GM12875 (cell line): ENCODE data around the gene OR5AS1.

Source experiments
- H3K4me3 ChIP-seq: one replicate; pipeline ENCODE4 v1.5.1; 2011; ENCODE audit warnings: low read depth, low read length, control low read depth
- TF ChIP-seq, protein P1 (sequence below): IDR thresholded peaks from 2 replicates; pipeline ENCODE4 v1.5.1; 2011; ENCODE audit warnings: low read depth, mild to moderate bottlenecking, control low read depth, inconsistent platforms, low read length, moderate library complexity, borderline replicate concordance; ENCODE audit not compliant: insufficient read depth

The OR5AS1 gene

DNA sequence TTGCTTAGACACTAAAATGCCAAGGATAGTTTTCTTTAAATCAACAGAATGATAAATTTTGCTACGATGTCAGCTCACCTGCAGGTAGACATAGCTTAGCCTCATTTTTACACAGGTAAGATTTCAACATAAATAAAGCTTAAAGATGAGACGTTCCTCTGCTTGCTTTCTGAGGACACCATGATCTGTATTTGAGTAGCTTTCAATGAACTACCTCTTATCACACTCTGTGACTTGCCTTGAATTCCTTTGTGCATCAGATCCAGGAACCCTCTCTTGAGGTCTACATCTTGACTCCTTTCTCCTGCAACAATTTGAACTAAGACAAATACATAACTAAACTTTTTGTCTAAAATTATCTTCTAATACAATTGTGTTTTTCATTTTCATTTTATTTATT is 39.5 kb downstream of the OR5AS1 start:
- H3K4me3 ChIP-seq: no peak overlapping the region
- TF ChIP-seq, protein P1, sequence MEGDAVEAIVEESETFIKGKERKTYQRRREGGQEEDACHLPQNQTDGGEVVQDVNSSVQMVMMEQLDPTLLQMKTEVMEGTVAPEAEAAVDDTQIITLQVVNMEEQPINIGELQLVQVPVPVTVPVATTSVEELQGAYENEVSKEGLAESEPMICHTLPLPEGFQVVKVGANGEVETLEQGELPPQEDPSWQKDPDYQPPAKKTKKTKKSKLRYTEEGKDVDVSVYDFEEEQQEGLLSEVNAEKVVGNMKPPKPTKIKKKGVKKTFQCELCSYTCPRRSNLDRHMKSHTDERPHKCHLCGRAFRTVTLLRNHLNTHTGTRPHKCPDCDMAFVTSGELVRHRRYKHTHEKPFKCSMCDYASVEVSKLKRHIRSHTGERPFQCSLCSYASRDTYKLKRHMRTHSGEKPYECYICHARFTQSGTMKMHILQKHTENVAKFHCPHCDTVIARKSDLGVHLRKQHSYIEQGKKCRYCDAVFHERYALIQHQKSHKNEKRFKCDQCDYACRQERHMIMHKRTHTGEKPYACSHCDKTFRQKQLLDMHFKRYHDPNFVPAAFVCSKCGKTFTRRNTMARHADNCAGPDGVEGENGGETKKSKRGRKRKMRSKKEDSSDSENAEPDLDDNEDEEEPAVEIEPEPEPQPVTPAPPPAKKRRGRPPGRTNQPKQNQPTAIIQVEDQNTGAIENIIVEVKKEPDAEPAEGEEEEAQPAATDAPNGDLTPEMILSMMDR: no peak
